ENCODE measurements around the gene GPAT3.
A peak's percentile ranks its signal among the peaks of the same experiment; 100 is the strongest.
"Not testable (repeated sequence)": the region's sequence is repeated elsewhere in the genome, so short reads cannot be mapped to it uniquely, and the experiment has no call there.

Gene GPAT3

DNA sequence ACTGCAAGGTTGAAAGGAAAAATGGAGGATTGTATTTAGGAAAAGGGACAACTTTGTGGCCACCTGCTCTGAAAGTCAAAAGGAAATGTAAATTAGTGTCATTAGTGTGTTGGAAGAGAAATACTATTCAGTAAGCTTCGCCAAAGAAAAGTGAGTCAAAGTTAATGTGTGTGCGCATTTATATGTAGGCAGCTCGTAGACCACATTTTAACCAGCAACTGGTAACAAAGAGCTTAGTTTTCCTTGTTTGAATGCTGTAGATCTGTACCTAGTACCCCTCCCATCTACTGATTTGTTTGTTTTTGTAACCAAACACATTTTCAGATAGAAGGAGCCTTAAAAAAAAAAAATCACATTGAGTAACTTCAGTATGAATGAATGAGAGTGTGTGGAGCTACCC, 69.3 kb downstream of the GPAT3 start:
- ATAC-seq, result no peak

DNA sequence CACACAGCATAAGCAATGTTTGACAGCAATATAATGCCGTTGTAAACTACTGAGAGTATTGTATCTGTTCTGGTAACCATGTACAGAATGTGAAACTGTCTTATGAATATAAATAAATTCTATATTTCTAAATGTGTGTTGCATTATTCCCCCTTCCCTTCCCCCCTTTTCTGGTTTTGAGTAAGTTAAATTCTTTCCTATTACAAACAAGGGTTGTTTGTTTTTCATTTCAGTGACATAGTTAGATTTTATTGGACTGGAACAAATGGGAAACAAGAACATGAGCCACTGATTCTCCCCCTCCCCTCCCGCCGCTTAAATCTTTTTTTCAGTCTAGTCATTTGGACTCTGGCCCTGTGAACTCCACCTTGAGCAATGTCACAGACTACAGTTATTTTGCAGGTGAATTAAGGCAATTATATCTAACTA, 69.8 kb downstream of the GPAT3 start:
- ATAC-seq, result no peak

DNA sequence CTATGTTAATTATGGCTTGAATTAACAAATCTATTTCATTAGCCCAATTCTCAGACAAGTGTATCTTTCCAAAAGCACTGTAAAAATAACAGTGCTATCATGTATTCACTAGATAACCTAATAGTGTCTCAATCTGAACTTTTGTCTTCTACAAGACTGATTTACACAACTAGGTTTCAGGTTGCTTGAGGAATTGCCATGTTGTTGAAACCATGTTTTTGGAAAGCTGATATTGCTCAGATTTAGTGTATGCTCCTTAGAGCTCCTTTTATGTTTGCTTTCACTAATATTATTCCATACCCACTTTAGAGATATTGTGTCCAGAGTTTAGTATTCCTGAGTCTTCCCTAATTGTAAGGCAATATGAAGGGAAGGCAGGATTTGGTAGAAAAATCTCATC, 70.6 kb downstream of the GPAT3 start:
- ATAC-seq, result no peak

DNA sequence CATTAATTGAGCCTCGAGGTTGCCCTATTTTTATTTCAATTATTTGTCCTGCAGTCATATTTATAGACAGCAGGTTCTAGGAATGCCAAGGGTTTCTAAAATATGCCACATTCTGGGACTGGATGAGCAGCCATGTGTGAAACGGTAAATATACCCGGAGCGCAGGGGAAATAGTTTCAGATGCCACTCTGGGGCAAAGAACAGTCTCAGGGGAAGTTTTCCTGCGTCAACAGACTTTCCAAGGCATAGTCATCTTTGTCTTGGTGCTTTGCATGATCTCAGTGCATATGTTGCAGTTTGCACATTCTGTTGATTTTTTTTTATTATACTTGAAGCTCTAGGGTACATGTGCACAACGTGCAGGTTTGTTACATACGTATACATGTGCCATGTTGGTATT, 71.0 kb downstream of the GPAT3 start:
- ATAC-seq, result no peak

DNA sequence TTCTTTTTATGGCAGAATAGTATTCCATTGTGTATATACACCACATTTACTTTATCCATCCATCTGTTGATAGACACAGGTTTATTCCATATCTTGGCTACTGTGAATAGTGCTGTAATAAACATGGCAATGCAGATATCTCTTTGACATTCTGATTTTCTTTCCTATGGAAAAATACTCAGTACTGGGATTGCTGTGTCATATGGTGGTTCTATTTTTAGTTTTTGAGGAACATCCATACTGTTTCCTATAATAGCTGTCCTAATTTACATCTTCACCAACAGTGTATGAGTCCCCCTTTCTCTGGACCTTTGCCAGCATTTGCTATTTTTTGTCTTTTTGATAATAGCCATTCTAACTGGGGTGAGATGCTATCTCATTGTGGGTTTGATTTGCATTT, 73.5 kb downstream of the GPAT3 start:
- ATAC-seq, result no peak

DNA sequence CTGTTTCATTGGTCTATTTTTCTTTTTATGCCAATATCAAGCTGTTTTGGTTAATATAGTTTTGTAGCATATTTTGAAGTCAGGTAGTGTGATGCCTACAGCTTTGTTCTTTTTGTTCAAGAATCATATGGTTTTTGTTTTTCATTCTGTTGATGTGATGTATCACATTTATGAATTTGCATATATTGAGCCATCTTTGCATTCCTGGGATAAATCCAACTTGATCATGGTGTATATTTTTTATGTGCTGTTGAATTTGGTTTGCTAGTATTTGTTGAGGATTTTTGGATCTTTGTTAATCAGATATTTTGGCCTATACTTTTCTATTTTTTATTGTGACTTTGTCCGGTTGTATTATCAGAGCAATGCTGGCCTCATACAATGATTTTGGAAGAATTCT, 74.8 kb downstream of the GPAT3 start:
- no peak for ATAC-seq

DNA sequence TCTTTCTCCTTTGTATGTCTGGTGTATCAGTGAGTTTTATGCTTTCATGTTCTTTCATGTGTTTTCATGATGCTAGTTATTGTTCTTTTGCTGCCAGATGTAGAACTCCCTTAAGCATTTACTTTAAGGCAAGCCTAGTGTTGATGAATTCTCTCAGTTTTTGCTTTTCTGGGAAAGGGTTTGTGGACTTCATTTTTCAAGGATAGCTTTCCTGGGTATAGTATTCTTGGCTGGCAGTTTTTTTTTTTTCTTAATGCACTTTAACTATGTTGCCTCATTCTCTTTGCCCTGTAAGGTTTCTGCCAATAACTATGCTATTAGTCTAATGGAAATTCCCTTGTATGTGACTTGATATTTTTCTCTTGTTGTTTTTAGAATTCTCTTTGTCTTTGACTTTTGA, 77.1 kb downstream of the GPAT3 start:
- no peak for ATAC-seq

DNA sequence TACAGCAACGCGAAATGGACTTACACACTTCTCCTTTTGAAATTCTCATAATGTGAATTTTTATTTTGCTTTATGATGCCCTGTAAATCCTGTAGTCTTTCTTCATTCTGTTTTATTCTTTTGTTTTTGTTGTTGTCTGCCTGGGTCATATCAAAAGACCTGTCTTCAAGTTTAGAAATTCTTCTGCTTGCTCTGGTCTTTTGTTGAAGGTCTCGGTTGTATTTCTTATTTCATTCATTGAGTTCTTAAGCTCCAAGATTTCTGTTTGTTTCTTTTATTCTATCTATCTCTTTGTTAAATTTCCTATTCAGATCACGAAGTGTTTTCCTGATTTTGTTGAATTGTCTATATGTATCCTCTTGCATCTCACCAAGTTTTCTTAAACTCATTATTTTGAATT, 78.1 kb downstream of the GPAT3 start:
- ATAC-seq, result no peak

DNA sequence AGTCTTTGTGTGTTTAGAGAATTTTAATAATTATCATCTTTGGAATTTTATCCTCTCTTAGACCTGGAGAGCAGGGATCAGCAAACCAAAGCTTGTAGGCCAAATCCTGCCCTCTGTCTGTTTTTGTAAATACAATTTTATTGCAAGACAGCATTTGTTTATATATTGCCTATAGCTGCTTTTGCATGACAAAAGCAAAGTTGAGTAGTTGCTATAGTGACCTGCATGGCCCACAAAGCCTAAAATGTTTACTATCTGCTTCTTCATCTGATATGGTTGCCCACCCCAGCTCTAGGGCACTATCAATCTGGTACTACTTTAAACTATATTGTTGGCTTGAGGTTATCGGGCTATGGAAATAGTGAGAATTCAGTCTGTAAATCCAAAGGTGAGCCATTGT, 80.3 kb downstream of the GPAT3 start:
- ATAC-seq, result no peak

DNA sequence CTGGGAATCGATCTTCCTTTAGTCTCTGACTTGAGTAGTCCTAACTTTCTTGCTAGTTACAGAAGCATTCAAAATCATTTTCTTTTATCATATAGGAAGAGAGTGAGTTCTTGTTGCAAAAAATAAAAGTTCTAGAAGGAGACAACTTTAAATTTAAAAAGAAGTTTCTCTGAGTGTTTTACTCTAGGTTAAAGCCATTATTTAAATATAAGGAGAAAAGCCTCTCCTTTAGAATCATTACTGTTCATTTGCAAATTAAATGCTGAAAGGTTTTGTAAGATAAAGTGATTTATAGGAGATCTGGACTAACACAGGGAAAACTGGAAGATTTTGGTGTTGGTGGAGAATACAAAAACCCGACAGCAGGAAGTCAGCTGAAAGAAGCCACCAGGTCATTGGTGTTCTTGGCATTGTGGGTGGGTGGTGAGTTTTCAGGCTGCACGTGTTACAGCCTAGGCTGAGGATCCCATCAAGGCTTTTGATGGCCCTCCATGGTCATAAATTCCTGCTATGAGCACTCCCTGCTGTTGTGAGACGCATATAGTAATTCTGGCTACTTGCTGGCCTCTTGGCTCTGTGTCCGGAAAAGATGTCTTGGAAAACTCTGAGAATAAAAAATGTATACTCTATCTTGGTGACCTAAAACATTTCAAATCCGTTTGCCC, 81.6 kb downstream of the GPAT3 start:
- ATAC-seq, result no peak

DNA sequence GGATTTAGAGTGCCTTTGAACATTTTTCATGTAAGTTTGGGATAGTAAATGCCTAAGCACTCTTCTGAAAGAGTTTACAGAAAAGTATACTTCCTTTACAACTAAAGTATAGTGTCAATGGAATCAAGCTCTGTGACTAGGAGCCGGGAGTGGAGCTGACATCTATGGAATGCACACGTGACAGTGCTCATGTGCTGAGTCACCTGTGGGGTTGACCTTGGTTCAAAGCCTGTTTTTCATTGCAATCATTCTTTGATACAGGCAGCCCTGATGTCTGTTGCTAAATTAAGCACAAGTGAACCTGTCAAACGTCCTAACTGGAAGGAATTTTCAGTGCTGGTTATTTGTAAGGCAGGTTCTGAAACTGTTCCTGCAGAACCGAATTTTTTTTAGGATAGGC, 82.5 kb downstream of the GPAT3 start:
- no peak for ATAC-seq

DNA sequence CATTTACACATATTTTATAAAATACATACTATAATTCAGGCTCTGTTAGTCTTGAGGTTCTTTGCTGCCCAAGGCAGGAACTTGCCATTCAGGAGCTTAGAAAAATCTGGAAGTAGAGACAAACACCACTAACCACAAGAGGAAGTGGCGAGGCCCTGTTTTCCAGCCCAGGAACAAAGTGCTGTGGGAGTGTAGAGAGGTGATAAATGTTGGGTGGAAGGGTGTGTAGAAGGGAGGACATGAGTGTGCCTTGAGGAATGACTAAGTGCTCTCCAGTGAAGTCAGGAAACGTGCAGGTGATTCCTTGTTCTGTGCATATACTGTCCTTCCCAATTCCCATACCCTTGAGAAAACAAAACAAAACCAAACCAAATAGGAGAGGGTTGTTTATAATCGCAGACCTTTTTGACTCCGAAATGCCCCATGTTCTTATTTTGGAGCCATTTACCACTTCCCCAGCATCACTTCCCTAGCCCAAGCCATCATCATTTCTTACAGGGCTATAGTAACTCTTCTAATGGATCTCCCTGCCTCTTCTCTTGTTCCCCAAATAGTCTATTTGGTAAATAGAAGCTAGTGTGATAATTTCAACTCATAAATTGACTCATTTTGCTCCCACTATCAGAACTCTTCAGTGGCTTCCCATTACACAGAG, 83.2 kb downstream of the GPAT3 start:
- no peak for ATAC-seq

DNA sequence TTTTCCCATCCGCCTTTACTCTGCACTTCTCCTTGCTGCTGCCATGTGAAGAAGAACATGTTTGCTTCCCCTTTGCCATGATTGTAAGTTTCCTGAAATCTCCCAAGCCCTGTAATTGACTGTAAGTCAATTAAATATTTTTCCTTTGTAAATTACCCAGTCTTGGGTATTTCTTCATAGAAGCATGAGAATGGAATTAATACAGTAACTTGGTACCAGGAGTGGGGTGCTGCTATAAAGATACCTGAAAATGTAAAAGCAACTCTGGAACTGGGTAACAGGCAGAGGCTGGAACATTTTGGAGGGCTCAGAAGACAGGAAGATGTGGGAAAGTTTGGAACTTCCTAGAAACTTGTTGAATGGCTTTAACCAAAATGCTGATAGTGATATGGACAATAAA, 86.2 kb downstream of the GPAT3 start:
- not testable (repeated sequence) for ATAC-seq

DNA sequence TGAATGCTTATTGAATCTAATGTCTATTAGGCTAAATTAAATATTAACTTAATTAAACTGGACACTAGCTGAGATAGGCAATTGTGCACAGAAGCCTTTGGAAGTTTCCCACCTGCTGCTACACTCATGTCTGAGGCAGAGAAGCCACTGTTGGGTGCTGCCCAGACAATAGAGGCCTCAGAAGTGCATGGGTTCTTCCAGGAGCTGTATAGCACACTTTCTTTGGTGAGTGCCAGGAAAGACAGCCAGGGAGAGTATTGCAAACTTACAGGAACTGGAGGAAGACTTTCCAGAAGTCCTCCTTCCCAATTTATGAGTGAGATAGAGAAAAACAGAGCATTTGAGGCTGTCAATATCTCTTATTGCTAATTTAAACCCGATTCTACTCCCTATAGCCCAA, 89.9 kb downstream of the GPAT3 start:
- ATAC-seq, result no peak

DNA sequence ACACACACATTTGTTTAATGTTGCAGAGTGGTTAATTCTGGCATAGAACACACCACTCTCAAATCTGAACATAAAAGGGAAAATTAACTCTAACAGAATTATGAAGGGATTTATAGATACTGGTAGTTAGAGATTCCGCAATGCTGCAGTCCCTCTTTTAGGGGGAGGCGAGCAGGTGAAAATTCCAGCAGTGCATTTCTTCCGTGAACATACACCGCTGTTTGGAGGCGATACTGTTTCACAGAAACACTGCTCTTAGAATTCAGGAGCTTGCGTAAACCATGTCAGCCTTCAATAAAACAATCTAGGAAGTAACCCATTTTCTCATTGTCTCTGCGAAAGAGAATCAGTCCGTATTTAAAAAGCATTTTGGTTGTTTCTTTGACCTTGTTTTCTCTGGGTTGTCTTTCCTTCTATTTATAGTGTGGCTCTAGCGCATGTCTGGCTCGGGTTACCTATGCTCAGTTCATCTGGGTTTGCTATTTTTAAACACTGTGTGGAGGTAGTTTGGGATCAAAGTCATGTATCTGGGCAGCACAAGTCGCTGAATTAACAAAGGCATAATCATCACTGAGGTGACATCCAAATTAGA, 90.4 kb downstream of the GPAT3 start:
- ATAC-seq, result no peak

DNA sequence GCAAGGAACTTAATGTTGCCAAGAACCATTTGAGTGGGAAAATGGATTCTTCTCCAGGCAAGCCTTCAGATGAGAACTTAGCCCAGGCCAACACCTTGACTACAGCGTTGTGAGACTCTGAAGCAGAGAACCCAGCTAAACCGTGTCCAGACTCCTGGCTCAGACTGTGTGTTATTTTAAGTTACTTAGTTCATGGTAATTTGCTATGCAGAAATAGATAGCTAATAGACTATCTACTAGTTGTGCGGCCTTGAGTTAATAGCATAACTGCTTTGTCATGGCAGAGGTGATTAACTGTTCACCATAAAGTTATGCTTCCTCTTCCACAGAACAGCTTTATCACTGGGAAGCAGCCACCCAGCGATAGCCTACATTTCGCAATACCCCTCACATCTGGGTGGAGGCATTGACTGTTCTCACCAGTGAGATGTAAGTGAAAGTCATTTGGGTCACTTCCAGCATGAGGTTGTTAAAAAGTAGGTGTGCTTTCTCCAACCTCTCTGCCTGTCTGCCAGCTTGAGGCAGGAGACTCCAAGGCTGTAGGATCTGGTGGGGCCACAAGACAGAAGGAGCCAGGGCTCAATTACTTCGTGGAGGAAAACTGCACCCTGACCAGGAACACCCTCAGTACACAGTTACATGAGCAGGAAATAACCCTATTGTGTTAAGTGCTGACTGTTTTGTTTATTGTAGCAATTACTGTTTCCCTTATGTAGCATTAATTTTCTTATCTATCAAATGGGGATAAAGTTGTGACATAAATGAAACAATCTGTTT, 94.2 kb downstream of the GPAT3 start:
- no peak for ATAC-seq

DNA sequence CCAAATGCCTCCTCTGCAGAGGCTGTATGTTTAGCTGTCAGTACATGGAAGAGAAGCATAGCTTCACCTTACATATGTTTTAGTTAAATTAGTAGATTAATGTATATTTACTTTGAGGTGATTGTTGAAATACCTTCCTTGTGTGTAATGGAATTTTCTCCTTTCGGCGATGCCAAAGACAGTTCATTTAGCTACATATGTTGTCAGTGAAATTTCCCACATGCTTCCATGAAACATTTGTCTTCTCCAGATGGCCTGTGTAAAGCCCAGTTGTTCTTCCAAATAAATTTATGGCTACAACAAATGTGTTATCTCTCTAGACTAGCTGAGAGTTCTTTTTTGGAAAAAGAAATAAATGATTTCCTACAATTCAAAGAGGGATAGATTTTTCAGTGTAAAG, 95.2 kb downstream of the GPAT3 start:
- no peak for ATAC-seq

DNA sequence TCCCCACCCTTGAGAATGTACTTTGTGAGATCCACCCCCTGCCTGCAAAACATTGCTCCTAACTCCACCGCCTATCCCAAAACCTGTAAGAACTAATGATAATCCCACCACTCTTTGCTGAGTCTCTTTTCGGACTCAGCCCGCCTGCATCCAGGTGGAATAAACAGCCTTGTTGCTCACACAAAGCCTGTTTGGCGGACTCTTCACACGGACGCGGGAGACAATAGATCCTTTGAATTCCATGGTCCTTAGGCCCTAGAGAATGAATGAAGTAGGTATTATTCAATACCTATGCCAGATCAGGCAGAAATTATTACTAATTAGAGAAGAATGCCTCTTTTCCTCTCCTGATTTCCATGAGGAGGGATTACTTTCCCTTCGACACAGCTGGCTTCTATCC, 101.0 kb downstream of the GPAT3 start:
- no peak for ATAC-seq

DNA sequence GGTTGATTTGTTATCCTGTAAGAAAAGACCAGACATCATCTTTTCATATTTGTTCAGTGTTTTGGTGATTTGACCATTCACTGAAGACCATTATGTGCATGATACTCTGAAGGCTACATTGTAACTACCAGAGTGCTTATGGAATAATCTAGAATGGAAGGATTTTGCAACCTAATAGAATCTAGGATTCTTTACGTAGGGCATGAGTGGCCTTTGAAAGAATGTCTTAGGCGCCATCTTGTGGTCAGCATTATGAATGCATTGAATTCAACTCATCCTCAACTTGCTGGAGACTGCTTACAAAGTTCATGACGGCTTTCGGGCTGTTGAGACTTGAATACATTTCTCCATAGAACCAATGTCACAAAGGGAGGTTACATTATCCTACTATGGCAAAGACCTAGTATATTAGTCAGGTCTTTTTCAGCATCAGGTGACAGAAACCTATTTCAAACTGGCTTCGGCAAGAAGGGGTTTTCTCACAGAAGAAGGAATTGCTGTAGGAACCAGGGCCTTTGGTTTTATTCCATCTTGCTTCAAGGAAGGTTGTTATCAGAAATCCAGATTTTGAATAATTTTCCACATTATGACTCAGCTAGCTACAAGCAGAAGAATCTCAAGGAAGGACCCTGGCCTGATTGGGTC, 104.1 kb downstream of the GPAT3 start:
- ATAC-seq, result peak; percentile 27 to 65

DNA sequence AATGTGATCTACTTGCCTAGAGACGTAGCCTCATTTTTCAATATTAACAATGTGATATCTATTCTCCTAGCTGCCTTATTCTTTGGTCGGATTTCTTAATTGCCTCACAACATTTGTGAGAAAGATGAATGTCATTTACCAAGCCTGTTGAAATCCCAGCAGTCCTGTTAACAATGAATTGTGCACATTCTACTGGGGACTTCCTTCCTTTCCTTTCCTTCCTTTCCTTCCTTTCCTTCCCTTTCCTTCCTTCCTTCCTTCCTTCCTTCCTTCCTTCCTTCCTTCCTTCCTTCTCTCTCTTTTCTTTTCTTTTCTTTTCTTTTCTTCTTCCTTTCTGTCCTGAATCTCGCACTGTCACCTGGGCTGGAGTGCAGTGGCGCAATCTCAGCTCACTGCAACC, 107.1 kb downstream of the GPAT3 start:
- ATAC-seq, result no peak

DNA sequence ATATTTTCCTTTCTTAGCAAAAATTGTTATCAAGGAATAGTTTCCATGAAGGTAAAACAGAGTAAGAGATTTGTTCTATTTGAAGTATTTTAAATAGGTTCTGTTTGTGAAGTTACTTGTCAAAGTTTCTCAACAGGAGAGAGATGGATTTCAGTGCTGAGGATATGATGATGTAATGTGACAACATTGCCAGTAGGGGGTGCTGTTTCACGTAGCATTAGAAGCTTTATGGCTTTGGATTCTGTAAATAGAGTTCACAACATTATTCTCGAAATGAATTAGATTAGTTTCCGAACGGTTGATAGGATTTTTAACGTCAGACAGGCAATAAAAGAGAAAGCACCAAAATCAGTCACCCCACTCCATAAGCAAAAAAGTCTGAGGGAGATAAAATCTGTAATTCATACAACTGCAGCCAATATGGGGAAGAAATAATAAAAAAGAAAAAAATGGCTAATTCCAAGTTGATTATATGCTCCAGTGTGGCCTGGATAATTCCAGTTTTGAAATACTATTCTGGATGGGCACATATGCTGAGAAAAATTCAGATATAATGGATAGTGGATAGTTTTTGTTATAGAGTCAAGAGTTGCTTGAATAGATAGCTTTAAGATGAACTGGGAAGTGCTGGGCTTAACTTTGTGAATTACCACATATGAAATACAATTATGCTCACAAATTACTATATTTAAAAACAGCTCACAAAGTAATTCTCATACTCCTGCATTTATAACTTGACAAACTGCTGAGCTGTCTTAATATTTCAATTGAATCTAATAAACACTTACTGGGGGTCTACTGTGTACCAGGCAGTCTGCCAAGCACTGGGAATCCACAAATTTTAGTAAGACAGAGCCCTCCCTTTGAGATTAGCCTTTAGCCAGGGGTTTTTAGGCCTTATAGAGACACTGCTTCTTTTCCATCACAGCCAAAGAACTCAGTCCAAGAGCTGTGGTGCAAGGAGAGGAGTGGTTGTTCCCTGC, 109.1 kb downstream of the GPAT3 start:
- peak; percentile 56 to 64 for ATAC-seq
